ENCODE data around the gene PREX1. TPM values are rescaled to one million over a fixed set of nuclear protein-coding genes. Genes with fewer than 3 reads are reported as not detected.

Gene PREX1
- total and polyA plus RNA-seq, 4 donors = 29.5 to 121 (median 69.3) TPM

DNA sequence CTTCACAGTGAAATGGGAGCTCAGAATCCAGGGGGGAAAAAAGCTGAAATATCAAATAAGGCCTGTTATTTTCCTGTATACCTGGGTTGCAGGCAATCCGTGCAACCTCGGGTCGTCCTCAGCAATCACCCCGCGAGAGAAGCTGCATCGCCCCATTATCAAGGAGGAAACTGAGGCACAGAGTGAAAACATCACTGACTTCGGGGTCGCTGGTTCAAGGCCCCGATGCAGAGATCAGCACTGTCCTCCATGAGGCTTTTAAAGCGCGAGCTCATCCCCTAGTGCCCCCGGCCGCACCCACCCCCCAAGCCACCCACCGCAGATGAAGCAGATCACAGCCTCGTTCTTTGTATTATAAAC, 203.9 kb downstream of the PREX1 start:
- TF ChIP-seq, protein P1, sequence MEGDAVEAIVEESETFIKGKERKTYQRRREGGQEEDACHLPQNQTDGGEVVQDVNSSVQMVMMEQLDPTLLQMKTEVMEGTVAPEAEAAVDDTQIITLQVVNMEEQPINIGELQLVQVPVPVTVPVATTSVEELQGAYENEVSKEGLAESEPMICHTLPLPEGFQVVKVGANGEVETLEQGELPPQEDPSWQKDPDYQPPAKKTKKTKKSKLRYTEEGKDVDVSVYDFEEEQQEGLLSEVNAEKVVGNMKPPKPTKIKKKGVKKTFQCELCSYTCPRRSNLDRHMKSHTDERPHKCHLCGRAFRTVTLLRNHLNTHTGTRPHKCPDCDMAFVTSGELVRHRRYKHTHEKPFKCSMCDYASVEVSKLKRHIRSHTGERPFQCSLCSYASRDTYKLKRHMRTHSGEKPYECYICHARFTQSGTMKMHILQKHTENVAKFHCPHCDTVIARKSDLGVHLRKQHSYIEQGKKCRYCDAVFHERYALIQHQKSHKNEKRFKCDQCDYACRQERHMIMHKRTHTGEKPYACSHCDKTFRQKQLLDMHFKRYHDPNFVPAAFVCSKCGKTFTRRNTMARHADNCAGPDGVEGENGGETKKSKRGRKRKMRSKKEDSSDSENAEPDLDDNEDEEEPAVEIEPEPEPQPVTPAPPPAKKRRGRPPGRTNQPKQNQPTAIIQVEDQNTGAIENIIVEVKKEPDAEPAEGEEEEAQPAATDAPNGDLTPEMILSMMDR (IDR thresholded peaks at IDR 0.05; ENCODE audit: control extremely low read depth, extremely low read depth) = no peak
- Histone ChIP-seq H3K4me3 (no peak overlapping the region), H3K27me3 (ENCODE audit: control insufficient read depth in 3 of 3, insufficient read depth in 3 of 3, low read length in 2 of 3) (no peaks in the 10 kb centered on the region), H3K9me3 (ENCODE audit: control insufficient read depth in 4 of 4, insufficient read depth in 3 of 4, low read length in 3 of 4) (no peaks in the 10 kb centered on the region), H3K27ac (ENCODE audit: low read depth in 1 of 2, low read length in 1 of 2) (no peak overlapping the region), H3K9ac (ENCODE audit: insufficient read depth in 1 of 2, low read length in 2 of 2) (no peak overlapping the region), H3K4me1 (ENCODE audit: control insufficient read depth in 5 of 5, insufficient read depth in 5 of 5, low read length in 5 of 5) (peaks cover 0 to 5% (median 0%) of the 10 kb centered on the region in 5 donors), H3K36me3 (ENCODE audit: control insufficient read depth in 4 of 4, insufficient read depth in 4 of 4, low read length in 4 of 4) (peaks cover 0 to 28% (median 0%) of the 10 kb centered on the region in 4 donors)
- DNase-seq (no peak), ATAC-seq (ENCODE audit: insufficient read depth, low FRiP score) (no peak)
- 96 to 97% methylated on average over 15 of the region's 15 CpGs for WGBS, 2 donors

DNA sequence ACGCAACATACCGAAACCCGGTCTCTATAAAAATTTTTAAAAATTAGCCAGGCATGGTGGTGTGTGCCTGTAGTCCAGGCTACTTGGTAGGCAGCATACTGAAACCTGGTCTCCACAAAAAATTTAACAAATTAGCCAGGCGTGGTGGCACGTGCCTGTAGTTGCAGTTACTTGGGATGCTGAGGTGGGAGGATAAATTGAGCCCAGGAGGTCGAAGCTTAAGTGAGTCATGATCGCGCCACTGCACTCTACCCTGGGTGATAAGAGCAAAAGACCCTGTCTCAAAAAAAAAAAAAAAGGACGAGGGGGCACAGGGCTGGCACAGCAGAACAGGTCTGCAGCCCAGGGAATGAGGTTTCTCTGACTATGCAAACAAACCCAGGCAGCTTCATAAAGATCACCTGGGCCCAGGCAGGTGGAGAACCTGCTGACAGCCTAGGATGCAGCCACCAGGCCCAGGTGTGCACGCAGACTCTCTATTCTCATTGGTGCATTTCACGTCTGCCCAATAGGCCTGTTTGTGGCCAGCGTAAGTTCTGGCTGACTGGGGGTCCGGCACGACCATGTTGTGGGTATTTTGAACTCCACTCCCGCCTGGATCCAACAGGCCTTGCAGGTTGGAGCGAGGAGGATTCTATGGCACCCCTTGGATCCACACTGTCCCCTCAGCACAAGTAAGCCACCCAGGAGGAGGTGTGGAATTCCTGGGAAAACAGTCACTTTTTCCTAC, 204.5 kb downstream of the PREX1 start:
- Histone ChIP-seq H3K4me1 (ENCODE audit: control insufficient read depth in 5 of 5, insufficient read depth in 5 of 5, low read length in 5 of 5) (peaks cover 0 to 5% (median 0%) of the 10 kb centered on the region in 5 donors), H3K27me3 (ENCODE audit: control insufficient read depth in 3 of 3, insufficient read depth in 3 of 3, low read length in 2 of 3) (no peaks in the 10 kb centered on the region), H3K27ac (ENCODE audit: low read depth in 1 of 2, low read length in 1 of 2) (no peak overlapping the region), H3K36me3 (ENCODE audit: control insufficient read depth in 4 of 4, insufficient read depth in 4 of 4, low read length in 4 of 4) (peaks cover 0 to 24% (median 0%) of the 10 kb centered on the region in 4 donors), H3K4me3 (no peak overlapping the region), H3K9ac (ENCODE audit: insufficient read depth in 1 of 2, low read length in 2 of 2) (no peak overlapping the region), H3K9me3 (ENCODE audit: control insufficient read depth in 4 of 4, insufficient read depth in 3 of 4, low read length in 3 of 4) (no peaks in the 10 kb centered on the region)
- no peak for ATAC-seq (ENCODE audit: insufficient read depth, low FRiP score)
- TF ChIP-seq, protein P1 (IDR thresholded peaks at IDR 0.05; ENCODE audit: control extremely low read depth, extremely low read depth) = no peak
- 93 to 95% methylated on average over 16 of the region's 16 CpGs for WGBS, 2 donors
- DNase-seq = no peak

DNA sequence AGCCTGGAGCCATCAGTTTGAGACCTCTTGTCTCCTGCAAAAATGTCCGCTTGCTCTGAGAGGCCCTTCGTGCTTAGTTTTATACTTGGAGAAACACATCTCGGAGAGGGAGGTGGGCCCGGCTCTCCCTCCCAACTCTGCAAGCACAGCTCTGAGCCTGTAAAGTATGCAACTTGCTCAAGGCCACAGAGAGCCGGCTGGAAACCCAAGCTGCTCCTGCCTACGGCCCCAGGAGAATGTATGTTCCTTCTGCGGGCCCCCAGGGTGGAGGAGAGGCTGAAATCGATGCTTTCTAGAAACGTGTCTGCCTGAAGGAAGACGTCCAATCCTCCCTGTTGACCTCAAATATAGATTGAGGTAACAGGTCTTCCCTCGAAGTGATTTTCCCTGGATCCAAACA, 205.4 kb downstream of the PREX1 start:
- ATAC-seq (ENCODE audit: insufficient read depth, low FRiP score) = no peak
- Histone ChIP-seq H3K4me3 (no peak overlapping the region), H3K27me3 (ENCODE audit: control insufficient read depth in 3 of 3, insufficient read depth in 3 of 3, low read length in 2 of 3) (no peaks in the 10 kb centered on the region), H3K9ac (ENCODE audit: insufficient read depth in 1 of 2, low read length in 2 of 2) (no peak overlapping the region), H3K36me3 (ENCODE audit: control insufficient read depth in 4 of 4, insufficient read depth in 4 of 4, low read length in 4 of 4) (peaks cover 0 to 19% (median 0%) of the 10 kb centered on the region in 4 donors), H3K9me3 (ENCODE audit: control insufficient read depth in 4 of 4, insufficient read depth in 3 of 4, low read length in 3 of 4) (no peaks in the 10 kb centered on the region), H3K4me1 (ENCODE audit: control insufficient read depth in 5 of 5, insufficient read depth in 5 of 5, low read length in 5 of 5) (peaks cover 0 to 5% (median 0%) of the 10 kb centered on the region in 5 donors), H3K27ac (ENCODE audit: low read depth in 1 of 2, low read length in 1 of 2) (no peak overlapping the region)
- TF ChIP-seq, protein P1 (IDR thresholded peaks at IDR 0.05; ENCODE audit: control extremely low read depth, extremely low read depth) = no peak
- 56 to 72% methylated on average over 11 of the region's 11 CpGs for WGBS, 2 donors
- no peak for DNase-seq

Data from lung (tissue), 12 donors.